ENCODE measurements around the gene RSPO1.
"Not testable (repeated sequence)": the region's sequence is repeated elsewhere in the genome, so short reads cannot be mapped to it uniquely, and the experiment has no call there.

Gene RSPO1

DNA sequence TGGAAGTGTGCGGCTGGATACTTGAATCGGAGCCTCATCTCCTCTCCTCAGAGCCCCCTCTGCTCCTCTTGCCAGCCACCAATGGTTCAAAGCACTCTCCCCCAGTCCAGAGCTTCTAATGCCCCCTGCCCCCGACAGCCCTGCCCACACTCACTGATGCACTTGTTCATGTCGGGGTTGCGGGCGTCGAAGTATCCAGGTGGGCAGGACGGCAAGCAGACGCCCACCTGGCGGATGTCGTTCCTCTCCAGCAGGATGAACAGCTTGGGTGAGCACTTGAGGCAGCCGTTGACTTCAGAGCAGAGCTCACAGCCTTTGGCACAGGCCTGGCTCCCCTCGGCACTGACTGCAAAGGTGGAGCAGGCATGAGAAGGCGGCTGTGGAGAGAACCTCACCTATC is 18.4 kb downstream of the RSPO1 start:
- no peak for DNase-seq (ENCODE audit: low spot score)

DNA sequence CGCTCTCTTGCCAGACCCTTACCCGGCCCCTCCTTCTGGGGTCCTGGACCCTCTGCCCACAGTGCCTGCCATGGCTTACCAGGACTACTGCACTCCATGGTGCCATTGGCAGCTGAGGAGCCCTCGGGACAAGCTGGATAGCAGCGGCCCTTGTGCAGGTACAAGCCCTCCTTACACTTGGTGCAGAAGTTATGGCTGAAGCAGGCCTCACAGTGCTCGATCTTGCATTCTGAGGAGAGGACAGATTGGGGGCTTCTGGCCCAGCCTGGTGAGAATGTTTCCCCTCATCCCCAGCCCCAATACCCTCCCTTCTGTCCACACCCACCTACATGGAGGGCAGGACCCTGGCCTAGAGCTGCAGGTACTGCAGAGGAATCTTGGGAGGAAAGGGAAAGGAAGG is 20.6 kb downstream of the RSPO1 start:
- DNase-seq (ENCODE audit: low spot score) = no peak

DNA sequence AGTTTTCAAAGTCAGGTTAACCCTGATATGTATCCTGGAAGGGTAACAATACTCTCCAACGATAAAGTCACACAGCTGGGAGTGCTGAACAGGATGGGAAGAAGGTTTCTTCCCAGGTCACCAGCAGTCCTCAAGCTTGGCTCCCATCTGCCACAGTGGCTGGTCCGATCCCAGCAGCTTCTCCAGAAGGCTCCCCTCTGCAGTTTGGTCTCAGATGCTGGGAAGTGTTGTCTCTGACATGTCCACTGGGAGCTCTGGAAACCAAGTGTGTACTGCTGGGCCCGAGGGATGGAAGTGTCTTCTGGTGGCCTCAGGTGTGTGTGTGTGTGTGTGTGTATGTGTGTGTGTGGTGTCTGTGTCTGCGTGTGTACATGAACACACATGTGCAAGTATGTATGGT is 22.5 kb downstream of the RSPO1 start:
- no peak for DNase-seq (ENCODE audit: low spot score)

DNA sequence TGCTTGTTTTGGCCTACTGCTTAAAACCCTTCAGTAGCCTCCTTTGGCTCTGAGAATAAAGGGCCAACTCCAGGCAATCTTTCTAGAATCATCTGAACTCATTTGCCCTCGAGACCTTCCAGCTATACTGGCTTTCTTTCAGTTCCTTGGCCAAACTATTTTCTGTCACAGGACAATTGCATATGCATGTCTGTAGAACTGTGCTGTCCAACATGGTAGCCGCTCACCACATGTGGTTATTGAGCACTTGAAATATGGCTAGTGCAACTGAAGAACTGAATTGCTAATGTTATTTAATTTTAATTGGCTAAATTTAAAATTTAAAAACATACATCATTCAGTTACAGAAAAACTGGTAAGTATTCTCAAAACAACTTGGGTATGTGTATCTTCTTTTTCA is 24.7 kb downstream of the RSPO1 start:
- DNase-seq (ENCODE audit: low spot score) = no peak

DNA sequence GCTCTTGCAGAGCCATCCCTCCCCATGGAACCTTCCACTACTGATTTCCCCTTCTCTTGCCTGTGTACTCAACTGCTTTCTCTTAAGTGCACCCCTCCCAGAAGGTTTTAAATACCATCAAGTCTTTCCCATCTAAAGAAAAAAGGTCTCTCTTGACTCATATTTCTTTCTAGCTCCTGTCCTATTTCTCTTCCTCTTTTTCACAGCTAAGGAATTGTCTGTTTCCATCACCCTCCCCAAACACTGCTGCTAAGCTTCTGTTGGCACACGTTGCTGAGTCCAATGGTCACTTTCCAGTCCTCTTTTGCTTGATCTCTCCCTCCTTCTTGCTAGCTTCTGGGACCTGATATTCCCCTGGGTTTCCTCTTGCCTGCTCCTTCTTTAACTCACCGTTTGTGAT is 25.7 kb downstream of the RSPO1 start:
- DNase-seq (ENCODE audit: low spot score) = no peak

DNA sequence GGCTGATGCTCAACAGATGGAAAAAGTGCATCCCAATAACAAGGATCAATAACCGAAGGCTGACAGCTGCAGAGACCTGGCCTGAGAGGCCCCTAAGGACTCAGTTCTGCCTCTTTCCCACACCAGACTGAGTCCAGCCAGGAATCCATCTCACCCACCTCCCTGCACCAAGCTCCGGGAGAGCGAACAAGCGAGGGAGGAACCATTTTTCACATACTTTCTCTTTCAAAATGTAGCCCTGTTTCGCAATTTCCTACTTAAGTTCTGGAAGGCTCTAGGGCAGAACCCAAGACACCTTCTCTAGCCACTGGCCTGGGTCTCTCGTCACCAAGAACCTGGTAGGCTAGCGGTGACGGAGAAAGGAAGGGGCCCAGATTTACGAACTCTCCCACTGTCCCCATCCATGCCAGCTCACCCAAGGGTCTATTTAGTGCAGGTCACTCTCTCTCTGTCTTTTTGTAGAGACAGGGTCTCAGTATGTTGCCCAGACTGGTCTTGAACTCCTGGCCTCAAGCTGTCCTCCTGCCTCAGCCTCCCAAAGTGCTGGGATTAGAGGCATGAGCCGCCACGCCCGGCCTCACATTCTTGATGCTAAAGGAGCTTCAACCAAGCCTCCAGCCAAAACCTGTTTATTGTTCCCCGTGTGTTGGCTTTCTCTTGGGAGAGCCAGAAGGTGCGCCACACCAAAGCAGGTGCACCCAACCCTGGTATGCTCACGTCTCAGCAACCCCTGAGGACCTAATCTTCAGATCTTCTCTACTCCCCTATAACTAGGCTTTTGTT is 28.0 kb downstream of the RSPO1 start:
- no peak for DNase-seq (ENCODE audit: low spot score)

DNA sequence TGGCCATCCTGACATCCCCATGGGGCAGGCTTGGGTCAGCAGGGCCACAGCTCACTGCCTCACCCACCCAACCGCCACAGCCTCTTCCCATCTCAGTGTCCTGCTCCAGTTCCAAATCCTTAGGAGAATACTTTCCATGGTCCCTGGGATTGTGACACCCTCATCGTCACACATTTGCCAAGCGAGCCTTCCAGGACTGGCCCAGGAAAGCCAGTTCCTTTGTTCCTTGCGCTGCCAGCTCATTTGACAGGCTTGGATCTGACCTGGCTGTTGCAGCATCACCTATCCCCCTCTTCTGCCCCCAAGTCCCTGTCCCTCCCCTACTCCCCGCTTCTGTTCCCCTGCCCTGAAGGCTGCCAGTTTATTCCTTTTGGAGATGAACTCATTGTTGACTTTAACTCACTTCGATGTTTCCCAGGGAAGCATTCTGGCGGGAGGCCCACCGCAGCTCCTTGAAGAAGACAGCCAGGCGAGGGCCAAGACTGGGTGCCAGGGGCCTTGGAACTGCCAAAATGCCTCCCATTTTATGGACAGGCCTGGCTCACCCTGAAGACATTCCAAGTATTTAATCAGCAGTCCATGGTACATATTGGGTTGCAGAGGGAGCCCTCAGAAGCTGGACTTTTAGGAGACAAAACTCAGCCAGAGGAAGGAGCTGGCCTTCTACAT is 28.8 kb downstream of the RSPO1 start:
- no peak for DNase-seq (ENCODE audit: low spot score)

DNA sequence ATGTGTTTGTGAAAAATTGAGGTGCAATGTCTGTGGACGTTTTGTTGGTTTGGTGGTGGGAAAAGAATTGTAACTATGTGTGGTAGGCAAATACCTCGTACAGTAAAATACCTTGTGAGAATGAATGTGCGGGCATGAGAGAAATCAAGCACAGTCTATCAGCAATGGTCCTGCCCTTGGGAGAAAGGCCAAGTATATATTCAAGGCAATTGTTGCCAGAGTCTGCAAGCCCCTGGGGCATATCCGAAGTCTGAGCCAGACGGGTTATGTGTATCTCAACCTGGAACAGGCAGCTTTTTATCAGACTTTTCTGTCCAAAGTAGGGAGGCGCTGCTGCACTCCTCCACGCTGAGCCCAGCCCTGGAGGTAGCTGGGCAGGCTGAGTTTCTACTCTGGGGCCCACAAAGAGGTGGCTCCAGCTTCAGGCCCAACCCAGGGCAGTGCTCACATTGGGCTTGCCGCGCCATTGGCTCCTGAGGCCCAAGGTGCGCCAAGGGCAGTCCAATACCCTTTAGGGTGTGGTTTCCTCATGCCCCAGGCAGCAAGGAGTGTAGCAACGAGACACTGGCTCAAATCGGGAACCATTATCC is 29.5 kb downstream of the RSPO1 start:
- DNase-seq (ENCODE audit: low spot score) = no peak

DNA sequence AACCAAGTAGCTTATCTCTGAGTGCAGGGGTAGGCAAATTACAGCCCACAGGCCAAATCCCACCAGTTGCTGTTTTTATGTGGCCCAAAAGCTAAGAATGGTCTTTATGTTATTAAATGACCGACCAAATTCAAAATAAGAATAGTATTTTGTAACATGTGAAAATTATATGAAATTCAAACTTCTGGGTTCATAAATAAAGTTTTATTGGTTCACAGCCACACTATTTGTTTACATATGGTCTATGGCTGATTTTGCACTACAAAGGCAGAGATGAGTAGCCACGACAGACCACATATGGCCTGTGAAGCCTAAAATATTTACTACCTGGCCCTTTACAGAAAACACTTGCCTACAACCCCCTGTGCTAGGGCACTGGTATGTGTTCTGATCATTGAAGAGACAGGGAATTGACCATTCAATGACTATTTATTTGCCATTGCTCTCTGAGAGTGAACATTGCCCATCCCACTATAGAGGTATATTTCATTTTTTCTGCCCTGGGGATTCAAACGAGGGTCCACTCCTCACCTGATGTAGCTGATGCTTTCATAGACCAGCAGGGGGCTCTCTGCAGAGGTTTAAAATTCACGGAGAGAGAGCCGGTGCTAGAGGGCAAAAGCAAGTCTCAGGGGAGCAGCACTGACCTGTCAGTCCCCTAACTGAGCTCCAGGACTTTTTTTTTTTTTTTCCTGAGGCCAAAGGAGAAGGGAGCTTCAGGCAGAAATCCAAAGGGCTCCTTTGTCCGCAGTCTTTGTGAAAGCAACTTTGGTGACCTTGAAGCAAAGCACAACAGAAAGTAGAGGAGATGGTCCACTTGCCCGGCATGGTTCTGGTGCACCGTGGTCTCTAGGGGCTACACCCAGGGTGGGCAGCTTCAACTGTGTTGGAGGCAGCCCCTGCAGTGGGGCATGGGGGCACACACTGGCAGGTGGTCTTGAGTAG is 31.7 kb downstream of the RSPO1 start:
- peak; percentile 56 for DNase-seq (ENCODE audit: low spot score)

DNA sequence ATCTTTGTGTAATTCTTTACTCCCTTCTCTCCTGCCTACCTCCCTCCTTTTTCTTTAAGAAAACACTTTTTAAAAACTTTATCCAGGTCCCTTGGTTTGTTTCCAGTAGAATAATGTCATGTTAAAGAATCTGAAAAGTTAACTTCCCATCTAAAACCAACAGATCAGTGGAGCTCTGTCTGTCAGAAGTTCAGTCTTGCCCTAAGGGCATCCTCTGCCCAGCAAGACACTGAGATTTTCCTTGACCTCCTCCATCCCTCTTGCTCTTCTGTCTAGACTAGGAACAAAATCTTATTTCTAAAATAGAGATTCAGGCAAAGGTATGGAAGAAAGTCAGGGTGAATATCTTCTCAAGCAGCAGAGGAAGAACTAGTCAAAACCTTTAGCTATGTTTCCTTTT is 33.3 kb downstream of the RSPO1 start:
- no peak for DNase-seq (ENCODE audit: low spot score)

DNA sequence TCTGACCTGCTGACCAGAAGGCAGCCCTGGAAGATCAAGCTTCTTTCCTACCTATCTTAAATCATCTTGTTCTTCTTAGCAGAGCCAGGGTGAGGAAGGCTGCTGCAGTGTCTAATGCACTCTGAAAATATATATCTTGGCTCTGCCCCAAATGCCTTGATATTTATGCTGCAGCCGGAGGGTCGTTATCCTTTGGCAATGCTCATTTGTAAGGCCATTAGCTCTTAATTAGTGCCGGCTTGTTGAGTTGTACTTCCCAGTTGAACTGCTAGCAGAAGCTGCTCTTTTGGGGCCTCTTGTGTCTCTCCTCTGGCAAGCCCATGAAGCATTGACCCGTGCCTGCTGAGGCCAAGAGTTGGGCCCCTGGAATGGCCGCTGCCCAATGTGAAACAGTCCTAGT is 34.8 kb downstream of the RSPO1 start:
- DNase-seq (ENCODE audit: low spot score) = no peak

DNA sequence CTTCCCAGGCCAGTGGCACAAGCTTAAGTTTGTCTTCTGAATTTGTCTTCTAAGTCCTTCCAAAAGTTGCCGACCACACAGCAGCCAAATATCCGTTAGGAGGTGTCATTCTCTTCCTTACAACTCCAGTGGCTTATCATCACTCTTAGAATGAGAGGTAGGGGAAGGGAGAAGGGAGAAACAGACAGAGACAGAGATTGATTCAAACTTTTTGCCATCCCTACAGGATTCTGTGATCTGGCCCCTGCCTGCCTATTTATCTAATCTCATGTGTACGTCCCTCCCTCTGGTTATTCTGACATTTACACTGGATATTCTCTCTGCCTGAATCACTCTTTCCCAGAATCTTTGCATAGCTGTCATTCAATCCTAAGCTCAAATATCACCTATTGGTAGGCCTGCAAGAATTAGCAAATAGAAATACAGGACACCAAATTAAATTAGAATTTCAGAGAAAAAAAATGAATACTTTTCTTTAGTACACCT is 38.5 kb downstream of the RSPO1 start:
- DNase-seq (ENCODE audit: low spot score) = no peak

DNA sequence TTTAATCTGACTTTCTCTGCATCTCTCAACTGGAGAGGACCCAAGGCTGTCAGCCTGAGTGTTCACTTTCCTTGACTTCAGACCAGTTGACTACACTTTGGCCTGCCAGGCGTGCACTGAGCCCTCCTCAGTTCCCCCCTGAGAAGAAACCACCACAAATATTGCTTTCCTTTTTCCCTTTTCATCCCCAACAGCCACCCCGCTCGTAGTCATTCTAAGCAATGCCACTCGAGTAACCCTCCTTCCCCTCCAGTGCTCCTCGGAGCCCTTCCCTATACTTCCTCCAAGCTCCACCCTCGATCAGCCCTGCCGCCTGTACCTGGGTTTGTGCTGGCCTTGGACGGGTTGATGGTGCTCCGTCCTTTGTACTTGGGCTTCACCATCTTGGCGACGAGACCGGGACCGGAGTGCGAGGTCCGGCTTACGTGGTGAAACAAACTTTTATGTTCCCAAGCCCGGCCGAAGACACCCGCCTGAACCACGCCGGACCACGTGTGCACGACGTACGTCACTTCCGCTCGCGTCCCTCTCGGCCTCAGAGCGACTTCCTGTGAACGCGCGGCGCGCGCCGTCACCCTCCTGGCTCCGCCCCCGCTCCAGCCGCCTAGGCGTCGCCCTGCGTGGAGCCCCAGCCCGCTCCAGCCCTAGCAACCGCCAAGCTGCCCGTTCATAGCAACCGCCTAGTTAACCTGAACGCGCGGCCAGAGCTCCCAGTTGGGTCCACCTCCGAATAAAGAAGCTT is 39.1 kb downstream of the RSPO1 start, which contains the start of gene GNL2:
GNL2 (minus strand) TSS at position 498 of the 742 bp plus-strand sequence; CDS start at position 383, 115 bp downstream.
- peak; percentile 91 for DNase-seq (ENCODE audit: low spot score)

DNA sequence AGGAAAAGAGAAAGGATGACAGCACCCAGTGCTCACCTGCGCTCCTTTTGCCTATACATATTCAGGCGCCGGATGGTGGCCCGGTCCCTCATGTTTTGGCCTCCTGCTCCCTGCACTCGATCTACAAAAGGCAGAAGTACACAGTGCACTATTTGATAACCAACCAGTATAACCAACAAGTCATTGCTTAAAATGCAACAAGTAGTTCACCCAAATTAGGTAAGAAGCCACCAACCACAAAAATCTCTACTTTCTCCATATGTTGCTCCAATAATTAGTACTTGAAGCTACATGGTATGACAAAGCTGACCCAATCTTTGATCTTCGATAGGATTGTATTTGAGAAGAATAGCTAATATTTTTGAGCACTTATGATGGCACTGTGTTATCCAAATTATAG is 41.0 kb downstream of the RSPO1 start:
- no peak for DNase-seq (ENCODE audit: low spot score)

DNA sequence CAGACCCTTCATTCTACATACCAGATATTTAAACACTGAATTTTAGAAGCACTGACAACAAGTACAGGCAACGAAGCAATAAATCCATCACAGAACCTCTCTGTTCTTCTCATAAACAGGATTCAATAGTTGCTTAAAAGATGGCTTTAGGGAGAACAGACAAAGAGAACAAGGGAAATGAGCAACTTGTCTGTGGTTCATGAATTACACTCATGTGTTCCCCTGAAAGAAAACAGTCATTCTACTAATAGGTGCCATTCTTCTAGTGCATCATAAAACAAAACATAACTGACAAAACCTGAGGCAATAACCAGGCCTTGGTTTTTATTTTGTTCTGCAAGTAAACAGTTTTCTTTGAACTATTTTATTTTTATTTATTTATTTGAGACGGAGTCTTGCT is 45.8 kb downstream of the RSPO1 start:
- no peak for DNase-seq (ENCODE audit: low spot score)

DNA sequence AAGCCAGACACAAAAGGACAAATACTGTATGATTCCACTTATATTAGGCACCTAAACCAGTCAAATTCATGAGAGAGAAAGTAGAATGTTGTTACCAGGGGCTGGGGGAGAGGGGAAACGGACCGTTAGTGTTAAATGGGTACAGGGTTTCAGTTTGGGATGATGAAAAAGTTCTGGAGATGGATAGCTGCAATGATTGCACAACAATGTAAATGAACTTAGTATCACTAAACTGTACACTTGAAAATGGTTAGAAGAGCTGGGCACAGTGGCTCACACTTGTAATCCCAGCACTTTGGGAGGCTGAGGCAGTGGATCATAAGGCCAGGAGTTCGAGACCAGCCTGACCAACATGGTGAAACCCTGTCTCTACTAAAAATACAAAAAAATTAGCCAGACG is 50.1 kb downstream of the RSPO1 start:
- DNase-seq (ENCODE audit: low spot score) = not testable (repeated sequence)

DNA sequence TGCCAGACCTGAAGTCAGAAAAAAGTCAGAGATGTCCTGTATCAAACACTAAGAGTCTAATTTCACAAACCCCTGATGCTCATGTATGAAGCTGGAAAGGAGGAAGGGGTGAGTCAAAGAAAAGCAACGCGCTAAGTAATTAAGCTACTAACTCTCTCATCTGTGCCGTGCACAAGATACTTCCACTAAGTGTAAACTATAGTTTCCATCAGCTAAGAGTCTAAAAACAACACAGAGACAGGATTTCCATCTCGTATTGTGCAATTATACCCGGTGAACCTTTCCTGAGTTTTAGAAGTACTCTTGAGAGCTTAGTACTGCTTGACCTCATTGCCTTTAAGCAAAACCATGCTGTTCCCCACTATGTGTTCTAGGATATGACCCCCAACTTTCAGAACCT is 59.0 kb downstream of the RSPO1 start:
- DNase-seq (ENCODE audit: low spot score) = no peak

DNA sequence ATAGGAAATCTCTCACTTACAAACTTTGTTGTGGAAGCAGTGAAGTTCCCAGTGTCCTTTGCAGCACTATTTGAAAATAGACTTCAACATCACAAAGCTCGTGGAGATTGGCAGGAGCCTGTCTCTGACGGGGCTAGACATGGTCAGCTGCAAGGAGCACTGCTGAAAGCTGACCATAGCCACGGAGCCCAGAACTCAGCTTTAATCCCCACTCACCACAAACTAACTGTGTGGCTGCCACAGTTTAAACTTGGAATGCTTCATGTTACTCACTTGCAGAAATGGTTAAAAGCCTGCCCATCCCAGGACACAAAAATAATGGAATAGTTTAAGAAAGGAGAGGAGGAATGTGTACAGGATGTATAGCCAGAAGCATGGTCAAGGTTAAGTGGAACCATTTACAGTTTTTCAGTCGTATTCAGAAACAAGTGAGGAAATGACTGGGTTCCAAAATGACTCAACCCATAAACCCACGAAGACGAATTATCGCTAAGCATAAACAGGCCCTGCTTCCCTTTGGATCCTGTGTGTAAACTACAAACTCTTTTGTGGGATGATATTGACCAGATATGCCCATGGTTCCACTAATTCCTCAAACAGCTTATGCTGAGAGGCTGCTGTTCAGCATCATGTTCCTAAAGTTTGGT is 59.7 kb downstream of the RSPO1 start:
- DNase-seq (ENCODE audit: low spot score) = no peak

DNA sequence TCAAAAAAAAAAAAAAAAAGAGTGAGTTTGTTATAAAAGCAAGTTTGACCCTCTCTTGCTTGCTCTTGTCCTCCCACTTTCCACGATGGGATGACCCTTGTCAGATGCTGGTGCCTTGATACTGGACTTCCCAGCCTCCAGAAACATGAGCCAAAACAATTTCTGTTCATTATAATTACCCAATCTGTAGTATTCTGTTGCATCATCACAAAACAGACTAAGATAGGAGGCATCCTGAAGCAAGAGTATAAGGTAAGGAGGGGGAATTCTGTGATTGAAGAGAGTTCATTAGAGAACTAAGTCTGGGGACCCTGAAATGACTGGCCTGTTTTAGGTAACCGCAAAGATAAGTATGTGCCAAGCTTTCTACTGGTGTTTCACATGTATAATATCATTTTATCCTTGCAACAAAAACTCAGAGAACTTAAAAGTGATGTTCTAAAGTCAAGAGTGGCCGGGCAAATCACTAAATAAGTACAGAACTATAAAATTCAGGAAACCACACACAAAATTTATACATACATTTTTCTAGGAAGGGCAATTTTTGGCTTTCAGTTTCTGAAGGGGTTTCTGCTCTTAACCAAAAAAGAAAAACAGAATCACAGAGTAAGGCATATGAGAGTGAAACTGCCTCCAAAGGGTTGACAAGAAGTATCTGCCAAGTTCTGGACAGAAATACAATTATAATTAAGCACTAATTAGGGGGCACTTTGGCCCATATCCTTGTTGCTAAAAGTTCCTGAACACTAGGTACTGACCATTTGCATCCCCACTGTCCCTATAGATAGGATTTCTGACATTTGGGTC is 64.0 kb downstream of the RSPO1 start:
- DNase-seq (ENCODE audit: low spot score) = no peak

DNA sequence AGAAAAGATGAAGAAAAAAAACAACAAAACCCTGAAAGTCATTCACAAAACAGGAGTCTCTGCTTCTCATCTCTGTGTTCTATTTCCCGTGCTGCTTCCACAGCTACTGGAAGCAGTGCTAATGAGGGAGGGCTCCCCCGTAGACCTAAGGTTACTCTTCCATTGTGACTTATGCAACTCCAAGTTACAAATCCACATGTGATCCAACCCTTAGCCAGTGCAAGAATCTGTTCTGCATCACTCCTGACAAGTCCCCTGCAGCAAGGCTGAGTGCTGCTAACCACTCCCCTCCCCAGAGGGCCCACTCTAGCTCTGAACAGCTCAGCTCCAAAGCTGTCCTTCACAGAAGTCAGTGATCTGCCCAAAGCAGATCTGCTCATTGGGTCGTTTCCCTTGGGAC is 67.7 kb downstream of the RSPO1 start:
- no peak for DNase-seq (ENCODE audit: low spot score)

All from HuH-7.5 (cell line).